ENCODE measurements around the gene PDE4C.

The PDE4C gene

GRCh38 chr19:18225702-18226468 lies at the start of gene PDE4C:
PDE4C (minus strand) TSS chr19:18226438; CDS start chr19:18226415, 23 bp downstream.
- intact Hi-C loops (cut with DNase I) = no loop called here
- no peak for DNase-seq

GRCh38 chr19:18274781-18275356 lies 48.6 kb upstream of the PDE4C start:
- DNase-seq = peak; percentile 38 to 95 (median 70)
- intact Hi-C loops (cut with DNase I) = loop anchor here (10.0 kb wide), 1 partner anchor 140 kb away; the partner anchor contains the start of gene SSBP4

GRCh38 chr19:18274219-18274780 lies 48.1 kb upstream of the PDE4C start, which contains the start of gene IQCN:
IQCN (minus strand) TSS chr19:18274452; CDS start chr19:18269478, 4,974 bp downstream.
- no peak for DNase-seq
- intact Hi-C loops (cut with DNase I) = loop anchor here (10.0 kb wide), 1 partner anchor 141 kb away; the partner anchor contains the start of gene SSBP4

GRCh38 chr19:18273561-18274218 lies 47.5 kb upstream of the PDE4C start:
- DNase-seq = no peak
- intact Hi-C loops (cut with DNase I) = loop anchor here (10.0 kb wide), 1 partner anchor 141 kb away; the partner anchor contains the start of gene SSBP4

- intact Hi-C loops (cut with DNase I) = loop anchor here (10.0 kb wide), 1 partner anchor 143 kb away; the partner anchor contains the start of gene SSBP4
- DNase-seq = no peak
Measured at GRCh38 chr19:18271433-18271841, 45.2 kb upstream of the PDE4C start.

GRCh38 chr19:18270326-18270725 lies 44.1 kb upstream of the PDE4C start:
- DNase-seq = no peak
- intact Hi-C loops (cut with DNase I) = loop anchor here (10.0 kb wide), 1 partner anchor 144 kb away; the partner anchor contains the start of gene SSBP4

GRCh38 chr19:18269070-18269723 lies 43.0 kb upstream of the PDE4C start:
- intact Hi-C loops (cut with DNase I) = no loop called here
- no peak for DNase-seq

GRCh38 chr19:18266771-18267686 lies 40.8 kb upstream of the PDE4C start:
- DNase-seq = no peak
- intact Hi-C loops (cut with DNase I) = no loop called here

GRCh38 chr19:18265582-18265981 lies 39.3 kb upstream of the PDE4C start:
- DNase-seq = no peak
- intact Hi-C loops (cut with DNase I) = no loop called here

- DNase-seq = peak in 1 of 10 donors; percentile 82
- intact Hi-C loops (cut with DNase I) = no loop called here
Measured at GRCh38 chr19:18264971-18265540, 38.8 kb upstream of the PDE4C start.

GRCh38 chr19:18264137-18264854 lies 38.1 kb upstream of the PDE4C start:
- intact Hi-C loops (cut with DNase I) = no loop called here
- no peak for DNase-seq

- no peak for DNase-seq
- intact Hi-C loops (cut with DNase I) = no loop called here
Measured at GRCh38 chr19:18263324-18264136, 37.3 kb upstream of the PDE4C start.

GRCh38 chr19:18262917-18263316 lies 36.7 kb upstream of the PDE4C start:
- intact Hi-C loops (cut with DNase I) = no loop called here
- DNase-seq = no peak

- DNase-seq = no peak
Measured at GRCh38 chr19:18262144-18262543, 35.9 kb upstream of the PDE4C start.

GRCh38 chr19:18261474-18261873 lies 35.2 kb upstream of the PDE4C start:
- DNase-seq = no peak
- intact Hi-C loops (cut with DNase I) = no loop called here

More at GRCh38 chr19:18262144-18262543, 35.9 kb upstream of the PDE4C start:
- intact Hi-C loops (cut with DNase I) = no loop called here

GRCh38 chr19:18259893-18260292 lies 33.7 kb upstream of the PDE4C start:
- intact Hi-C loops (cut with DNase I) = no loop called here
- no peak for DNase-seq
